Loucy (cell line): ENCODE measurements around the gene TPCN2.

Experiments
- H2AFZ ChIP-seq: fragments of 200-600 bp; sonication (generic); 2 replicates; pipeline ENCODE4 v1.6.0; 2016; ENCODE audit warnings: antibody characterized with exemption, mild to moderate bottlenecking, low read length, moderate library complexity
- H3F3A ChIP-seq: fragments of 200-600 bp; 2 replicates; pipeline ENCODE4 v1.6.0; 2016; ENCODE audit warnings: antibody characterized with exemption, low read depth, mild to moderate bottlenecking
- H3K27me3 ChIP-seq: fragments of 200-600 bp; sonication (generic); 2 replicates; pipeline ENCODE4 v1.6.1; 2014; ENCODE audit warnings: low read length, mild to moderate bottlenecking; ENCODE audit not compliant: insufficient read depth, poor library complexity, severe bottlenecking
- H3K36me3 ChIP-seq: fragments of 200-600 bp; sonication (generic); 2 replicates; pipeline ENCODE4 v1.6.1; 2016; ENCODE audit warnings: low read length; ENCODE audit not compliant: insufficient read depth
- H3K4me1 ChIP-seq: fragments of 200-600 bp; sonication (generic); 2 replicates; pipeline ENCODE4 v1.5.1; 2014; ENCODE audit warnings: low read length, mild to moderate bottlenecking; ENCODE audit not compliant: insufficient read depth, poor library complexity, severe bottlenecking
- H3K4me2 ChIP-seq: fragments of 200-600 bp; sonication (generic); 2 replicates; pipeline ENCODE4 v1.6.0; 2014; ENCODE audit warnings: antibody characterized with exemption, low read length, low read depth, mild to moderate bottlenecking; ENCODE audit not compliant: poor library complexity, severe bottlenecking
- H3K4me3 ChIP-seq: fragments of 200-600 bp; sonication (generic); 2 replicates; pipeline ENCODE4 v1.5.1; 2014; ENCODE audit warnings: low read length, mild to moderate bottlenecking, mixed read lengths; ENCODE audit not compliant: poor library complexity, severe bottlenecking
- H3K79me2 ChIP-seq: fragments of 200-600 bp; sonication (generic); 2 replicates; pipeline ENCODE4 v1.6.1; 2014; ENCODE audit warnings: low read length; ENCODE audit not compliant: insufficient read depth
- H3K9ac ChIP-seq: fragments of 200-600 bp; sonication (generic); 2 replicates; pipeline ENCODE4 v1.6.0; 2014; ENCODE audit warnings: mild to moderate bottlenecking, low read depth, low read length, moderate library complexity; ENCODE audit not compliant: poor library complexity, severe bottlenecking
- H3K9me2 ChIP-seq: fragments of 200-600 bp; sonication (generic); replicated peaks from 2 replicates; pipeline ENCODE4 v1.6.1; 2016; ENCODE audit warnings: low read depth, low read length, mixed read lengths
- H3K9me3 ChIP-seq: fragments of 200-600 bp; sonication (generic); 2 replicates; pipeline ENCODE4 v1.6.1; 2014; ENCODE audit warnings: mild to moderate bottlenecking, antibody characterized with exemption, low read length, low read depth; ENCODE audit not compliant: insufficient read depth
- H4K20me1 ChIP-seq: fragments of 200-600 bp; sonication (generic); 2 replicates; pipeline ENCODE4 v1.6.0; 2014; ENCODE audit warnings: antibody characterized with exemption, low read length, mild to moderate bottlenecking; ENCODE audit not compliant: insufficient read depth, poor library complexity, severe bottlenecking
- CTCF ChIP-seq: fragments of 200-600 bp; sonication (generic); conservative IDR thresholded peaks from 2 replicates; pipeline ENCODE4 v1.5.1; 2014; ENCODE audit warnings: mild to moderate bottlenecking, antibody characterized with exemption, low read length
- EZH2phosphoT487 ChIP-seq: fragments of 200-600 bp; IDR thresholded peaks from 2 replicates; pipeline ENCODE4 v1.6.1; 2018; ENCODE audit warnings: antibody characterized with exemption, mild to moderate bottlenecking, moderate library complexity, borderline replicate concordance

The TPCN2 gene

GRCh38 chr11:69095300-69095699, 46.6 kb downstream of the TPCN2 start:
- Histone ChIP-seq H4K20me1 (no peaks in the 10 kb centered on the region), H3K9me3 (no peaks in the 10 kb centered on the region), H3K27me3 (no peaks in the 10 kb centered on the region), H3K36me3 (peaks cover 8% of the 10 kb centered on the region; the same call in 1 of the 2 replicates), H3K9me2 (no peaks in the 10 kb centered on the region), H3K4me1 (no peaks in the 10 kb centered on the region), H3K9ac (no peak overlapping the region), H3K4me2 (no peak overlapping the region), H2AFZ (no peak overlapping the region), H3K79me2 (no peaks in the 10 kb centered on the region), H3K4me3 (no peak overlapping the region), H3F3A (no peaks in the 10 kb centered on the region)
- no peak for TF ChIP-seq EZH2phosphoT487
- TF ChIP-seq CTCF = no peak

- H3K4me2 ChIP-seq = no peak overlapping the region
- H2AFZ ChIP-seq = no peak overlapping the region
- H4K20me1 ChIP-seq = no peaks in the 10 kb centered on the region
- peaks cover 6% of the 10 kb centered on the region; the same call in 1 of the 2 replicates for H3K36me3 ChIP-seq
- no peaks in the 10 kb centered on the region for H3K4me1 ChIP-seq
- H3K9me3 ChIP-seq = no peaks in the 10 kb centered on the region
- TF ChIP-seq CTCF (no peak), EZH2phosphoT487 (no peak)
- no peak overlapping the region for H3K4me3 ChIP-seq
- H3K9me2 ChIP-seq = no peaks in the 10 kb centered on the region
- H3K27me3 ChIP-seq = no peaks in the 10 kb centered on the region
- no peaks in the 10 kb centered on the region for H3K79me2 ChIP-seq
- no peak overlapping the region for H3K9ac ChIP-seq
- no peaks in the 10 kb centered on the region for H3F3A ChIP-seq
Observed at GRCh38 chr11:69096473-69096872, 47.7 kb downstream of the TPCN2 start.

GRCh38 chr11:69097263-69097662, 48.5 kb downstream of the TPCN2 start:
- Histone ChIP-seq H2AFZ (no peak overlapping the region), H4K20me1 (no peaks in the 10 kb centered on the region), H3K4me1 (no peaks in the 10 kb centered on the region), H3F3A (no peaks in the 10 kb centered on the region), H3K9ac (no peak overlapping the region), H3K9me3 (no peaks in the 10 kb centered on the region), H3K27me3 (no peaks in the 10 kb centered on the region), H3K4me2 (no peak overlapping the region), H3K79me2 (no peaks in the 10 kb centered on the region), H3K36me3 (no peaks in the 10 kb centered on the region; the same call in 1 of the 2 replicates), H3K4me3 (no peak overlapping the region), H3K9me2 (no peaks in the 10 kb centered on the region)
- no peak for TF ChIP-seq EZH2phosphoT487
- no peak for TF ChIP-seq CTCF
